ENCODE results near the gene MRPL39.

DNA sequence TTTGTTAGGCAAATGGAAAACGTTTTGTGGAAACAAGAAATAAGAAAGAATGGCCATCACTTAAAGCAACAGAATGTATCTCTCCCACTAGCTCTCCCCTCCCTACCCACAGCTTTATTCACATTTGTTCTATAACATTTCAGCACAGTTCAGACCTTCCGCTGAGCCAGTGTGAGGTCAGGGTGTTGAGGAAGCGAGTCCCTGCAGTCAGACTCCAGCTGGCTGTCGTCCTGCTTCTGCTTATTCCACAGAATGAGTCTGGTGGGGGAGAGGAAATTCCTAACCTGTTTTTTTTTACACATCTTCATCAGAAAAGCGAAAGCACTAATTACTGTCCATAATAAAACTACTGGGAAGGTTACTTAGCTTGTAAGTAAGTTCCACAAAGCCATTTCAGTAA, 39.0 kb downstream of the MRPL39 start:
- TF ChIP-seq TCF12 (IDR thresholded peaks at IDR 0.05; ENCODE audit: low read depth) (no peak), RAD21 (IDR thresholded peaks at IDR 0.05; ENCODE audit: low read depth) (no peak), EGR1 (IDR thresholded peaks at IDR 0.05) (no peak), CREB1 (IDR thresholded peaks at IDR 0.05; ENCODE audit: low read depth) (no peak), ZBTB7A (IDR thresholded peaks at IDR 0.05; ENCODE audit: low read depth) (no peak), YY1 (IDR thresholded peaks at IDR 0.05; ENCODE audit: low read depth) (no peak), TAF1 (IDR thresholded peaks at IDR 0.05; ENCODE audit: low read depth) (no peak), EP300 (IDR thresholded peaks at IDR 0.05; ENCODE audit: borderline replicate concordance) (no peak), FOXM1 (IDR thresholded peaks at IDR 0.05; ENCODE audit: borderline replicate concordance, low read depth) (no peak), NFIC (IDR thresholded peaks at IDR 0.05) (no peak), TEAD4 (IDR thresholded peaks at IDR 0.05) (no peak)
- TF ChIP-seq, protein P1, sequence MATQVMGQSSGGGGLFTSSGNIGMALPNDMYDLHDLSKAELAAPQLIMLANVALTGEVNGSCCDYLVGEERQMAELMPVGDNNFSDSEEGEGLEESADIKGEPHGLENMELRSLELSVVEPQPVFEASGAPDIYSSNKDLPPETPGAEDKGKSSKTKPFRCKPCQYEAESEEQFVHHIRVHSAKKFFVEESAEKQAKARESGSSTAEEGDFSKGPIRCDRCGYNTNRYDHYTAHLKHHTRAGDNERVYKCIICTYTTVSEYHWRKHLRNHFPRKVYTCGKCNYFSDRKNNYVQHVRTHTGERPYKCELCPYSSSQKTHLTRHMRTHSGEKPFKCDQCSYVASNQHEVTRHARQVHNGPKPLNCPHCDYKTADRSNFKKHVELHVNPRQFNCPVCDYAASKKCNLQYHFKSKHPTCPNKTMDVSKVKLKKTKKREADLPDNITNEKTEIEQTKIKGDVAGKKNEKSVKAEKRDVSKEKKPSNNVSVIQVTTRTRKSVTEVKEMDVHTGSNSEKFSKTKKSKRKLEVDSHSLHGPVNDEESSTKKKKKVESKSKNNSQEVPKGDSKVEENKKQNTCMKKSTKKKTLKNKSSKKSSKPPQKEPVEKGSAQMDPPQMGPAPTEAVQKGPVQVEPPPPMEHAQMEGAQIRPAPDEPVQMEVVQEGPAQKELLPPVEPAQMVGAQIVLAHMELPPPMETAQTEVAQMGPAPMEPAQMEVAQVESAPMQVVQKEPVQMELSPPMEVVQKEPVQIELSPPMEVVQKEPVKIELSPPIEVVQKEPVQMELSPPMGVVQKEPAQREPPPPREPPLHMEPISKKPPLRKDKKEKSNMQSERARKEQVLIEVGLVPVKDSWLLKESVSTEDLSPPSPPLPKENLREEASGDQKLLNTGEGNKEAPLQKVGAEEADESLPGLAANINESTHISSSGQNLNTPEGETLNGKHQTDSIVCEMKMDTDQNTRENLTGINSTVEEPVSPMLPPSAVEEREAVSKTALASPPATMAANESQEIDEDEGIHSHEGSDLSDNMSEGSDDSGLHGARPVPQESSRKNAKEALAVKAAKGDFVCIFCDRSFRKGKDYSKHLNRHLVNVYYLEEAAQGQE (IDR thresholded peaks at IDR 0.05; ENCODE audit: low read depth): no peak
- TF ChIP-seq, protein P2, sequence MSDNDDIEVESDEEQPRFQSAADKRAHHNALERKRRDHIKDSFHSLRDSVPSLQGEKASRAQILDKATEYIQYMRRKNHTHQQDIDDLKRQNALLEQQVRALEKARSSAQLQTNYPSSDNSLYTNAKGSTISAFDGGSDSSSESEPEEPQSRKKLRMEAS (IDR thresholded peaks at IDR 0.05): no peak
- TF ChIP-seq, protein P3, sequence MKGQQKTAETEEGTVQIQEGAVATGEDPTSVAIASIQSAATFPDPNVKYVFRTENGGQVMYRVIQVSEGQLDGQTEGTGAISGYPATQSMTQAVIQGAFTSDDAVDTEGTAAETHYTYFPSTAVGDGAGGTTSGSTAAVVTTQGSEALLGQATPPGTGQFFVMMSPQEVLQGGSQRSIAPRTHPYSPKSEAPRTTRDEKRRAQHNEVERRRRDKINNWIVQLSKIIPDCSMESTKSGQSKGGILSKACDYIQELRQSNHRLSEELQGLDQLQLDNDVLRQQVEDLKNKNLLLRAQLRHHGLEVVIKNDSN (IDR thresholded peaks at IDR 0.05): no peak

All from Ishikawa (cell line).